Mesenchymal stem cell (in vitro differentiated cells and primary cell): ENCODE measurements around the gene JMJD8.

ENCODE experiments used
- DNase-seq: peaks from one replicate; pipeline ENCODE4 v3.0.0-alpha.2; 2013
- H2AFZ ChIP-seq: one replicate; pipeline ENCODE4 v1.6.1; 2013; ENCODE audit warnings: low read depth, mild to moderate bottlenecking, control low read depth, inconsistent platforms, low read length, moderate library complexity
- H2AK5ac ChIP-seq: 2 replicates; pipeline ENCODE4 v1.6.1; 2013; ENCODE audit warnings: low read length, moderate library complexity, mild to moderate bottlenecking, inconsistent platforms; ENCODE audit not compliant: severe bottlenecking
- H2BK120ac ChIP-seq: one replicate; pipeline ENCODE4 v1.6.1; 2013; ENCODE audit warnings: low read depth, mild to moderate bottlenecking, inconsistent platforms, low read length, moderate library complexity
- H2BK12ac ChIP-seq, 2 experiments: one replicate each; pipeline ENCODE4 v1.6.1; 2013; ENCODE audit warnings: inconsistent platforms in 2 of 2, low read length in 2 of 2, mild to moderate bottlenecking in 2 of 2, moderate library complexity in 2 of 2, control low read depth in 1 of 2
- H2BK15ac ChIP-seq: one replicate; pipeline ENCODE4 v1.6.1; 2013; ENCODE audit warnings: mild to moderate bottlenecking, low read depth, inconsistent platforms; ENCODE audit not compliant: poor library complexity, severe bottlenecking
- H2BK5ac ChIP-seq: 2 replicates; pipeline ENCODE4 v1.6.1; 2013; ENCODE audit warnings: low read depth, mild to moderate bottlenecking, low read length, control low read depth, inconsistent platforms; ENCODE audit not compliant: poor library complexity, severe bottlenecking
- H3K14ac ChIP-seq, 2 experiments: one replicate each; pipeline ENCODE4 v1.6.1; 2013; ENCODE audit warnings: inconsistent platforms in 2 of 2, low read length in 2 of 2, control low read depth in 1 of 2, mild to moderate bottlenecking in 1 of 2, moderate library complexity in 1 of 2
- H3K18ac ChIP-seq, 2 experiments: one replicate each; pipeline ENCODE4 v1.6.1; 2013; ENCODE audit warnings: inconsistent platforms in 2 of 2, low read length in 2 of 2, control low read depth in 1 of 2, low read depth in 1 of 2, mild to moderate bottlenecking in 1 of 2
- H3K23ac ChIP-seq, 2 experiments: one replicate each; pipeline ENCODE4 v1.6.1; 2013; ENCODE audit warnings: inconsistent platforms in 2 of 2, low read length in 2 of 2, mild to moderate bottlenecking in 2 of 2, moderate library complexity in 2 of 2, control low read depth in 1 of 2
- H3K27ac ChIP-seq: 2 replicates; pipeline ENCODE4 v1.5.1; 2013; ENCODE audit warnings: mild to moderate bottlenecking, moderate library complexity, low read length, control low read depth, inconsistent platforms; ENCODE audit not compliant: poor library complexity, severe bottlenecking
- H3K27me3 ChIP-seq, 2 experiments: 2 replicates each; pipeline versions ENCODE4 v1.6.1 to v1.7.0; 2013; ENCODE audit warnings: low read length in 2 of 2, mild to moderate bottlenecking in 2 of 2, moderate library complexity in 2 of 2, control low read depth in 1 of 2, inconsistent platforms in 1 of 2; ENCODE audit not compliant: control insufficient read depth in 1 of 2, insufficient read depth in 1 of 2
- H3K36me3 ChIP-seq, 2 experiments: 2 replicates each; pipeline versions ENCODE4 v1.6.1 to v1.7.0; 2013; ENCODE audit warnings: low read length in 2 of 2, control low read depth in 1 of 2, inconsistent platforms in 1 of 2, low read depth in 1 of 2, mild to moderate bottlenecking in 1 of 2; ENCODE audit not compliant: insufficient read depth in 2 of 2, control insufficient read depth in 1 of 2
- H3K4ac ChIP-seq, 2 experiments: one replicate each; pipeline ENCODE4 v1.6.1; 2013; ENCODE audit warnings: inconsistent platforms in 2 of 2, low read length in 2 of 2, mild to moderate bottlenecking in 2 of 2, moderate library complexity in 2 of 2, control low read depth in 1 of 2, low read depth in 1 of 2
- H3K4me1 ChIP-seq: 2 replicates; pipeline ENCODE4 v1.6.1; 2013; ENCODE audit warnings: low read depth, low read length, control low read depth; ENCODE audit not compliant: control insufficient read depth, insufficient read depth
- H3K4me2 ChIP-seq: 2 replicates; pipeline ENCODE4 v1.6.1; 2013; ENCODE audit warnings: low read length, mild to moderate bottlenecking, inconsistent platforms; ENCODE audit not compliant: poor library complexity, severe bottlenecking
- H3K4me3 ChIP-seq, 2 experiments: 2 replicates each; pipeline versions ENCODE4 v1.5.1 to v1.7.0; 2013; ENCODE audit warnings: low read length in 2 of 2, mild to moderate bottlenecking in 2 of 2, control low read depth in 1 of 2, low read depth in 1 of 2; ENCODE audit not compliant: insufficient read depth in 1 of 2
- H3K79me1 ChIP-seq: replicated peaks from 2 replicates; pipeline ENCODE4 v1.6.1; 2013; ENCODE audit warnings: mild to moderate bottlenecking, control low read depth, low read length, inconsistent platforms; ENCODE audit not compliant: poor library complexity, severe bottlenecking
- H3K9ac ChIP-seq: 2 replicates; pipeline ENCODE4 v1.7.0; 2013; ENCODE audit warnings: mild to moderate bottlenecking, low read length, moderate library complexity
- H3K9me3 ChIP-seq: 2 replicates; pipeline ENCODE4 v1.7.0; 2013; ENCODE audit warnings: mild to moderate bottlenecking, low read length; ENCODE audit not compliant: control insufficient read depth
- H4K8ac ChIP-seq: one replicate; pipeline ENCODE4 v1.6.1; 2013; ENCODE audit warnings: inconsistent platforms, mild to moderate bottlenecking, low read length, moderate library complexity
- H4K91ac ChIP-seq: one replicate; pipeline ENCODE4 v1.6.1; 2013; ENCODE audit warnings: mild to moderate bottlenecking, low read length, inconsistent platforms
- WGBS: methylation state at CpG from one replicate; pipeline ENCODE4 v1.1.7; 2013; ENCODE audit warnings: mixed read lengths; 5-methylcytosine and 5-hydroxymethylcytosine counted together

JMJD8 gene

DNA sequence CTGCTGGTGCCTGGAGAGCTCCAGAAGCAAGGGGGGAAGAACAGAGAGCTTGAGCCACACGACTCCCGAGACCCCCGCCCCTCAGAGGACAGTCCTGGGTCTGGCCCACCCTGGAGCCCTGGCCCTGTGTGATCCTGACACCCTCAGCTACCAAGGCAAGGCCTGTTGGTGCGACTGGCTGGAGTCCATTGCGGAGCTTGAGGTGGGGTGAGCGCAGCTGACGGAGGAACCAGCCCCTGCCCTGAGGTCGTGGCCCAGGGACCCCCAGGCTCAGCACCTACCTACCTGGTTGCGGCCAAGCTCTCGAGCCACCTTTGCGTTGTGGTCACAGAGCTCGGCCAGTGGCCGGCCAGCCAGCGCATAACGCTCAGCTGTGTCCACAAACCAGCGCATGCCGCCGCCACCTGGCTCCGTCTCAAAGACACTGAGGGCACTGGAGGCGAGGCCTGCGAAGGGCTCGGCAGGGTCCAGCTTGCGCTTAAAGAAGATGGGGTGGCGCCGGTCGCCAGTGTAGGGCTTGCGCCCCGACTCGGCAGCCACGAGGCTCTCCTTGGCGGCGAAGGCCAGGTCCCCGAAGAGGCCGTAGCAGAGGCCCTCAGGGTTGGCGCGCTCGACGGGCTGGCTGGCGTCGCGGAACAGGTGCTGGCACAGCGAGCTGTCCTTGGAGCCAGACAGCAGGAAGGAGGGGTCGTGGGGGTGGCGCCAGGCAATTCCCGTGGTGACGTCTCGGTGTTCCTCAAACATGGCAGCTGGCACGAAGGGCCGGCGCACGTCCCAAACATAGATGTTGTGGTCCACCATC is 2.5 kb upstream of the JMJD8 start:
- H3K9me3 ChIP-seq, result no peaks in the 10 kb centered on the region
- H3K36me3 ChIP-seq, result peaks cover 42 to 67% of the 10 kb centered on the region in 2 experiments
- H2BK5ac ChIP-seq, result no peak overlapping the region
- no peak overlapping the region for H4K8ac ChIP-seq
- H2BK15ac ChIP-seq, result no peak overlapping the region
- no peak overlapping the region for H3K18ac ChIP-seq
- no peak for DNase-seq
- H2BK120ac ChIP-seq, result no peak overlapping the region
- peaks cover 0 to 1% of the 10 kb centered on the region in 2 experiments for H3K27me3 ChIP-seq
- no peak overlapping the region for H2AK5ac ChIP-seq
- WGBS, result 96% methylated on average over 51 of the region's 51 CpGs
- no peak overlapping the region for H3K4me2 ChIP-seq
- peaks cover 45% of the 10 kb centered on the region for H3K79me1 ChIP-seq
- H3K23ac ChIP-seq, result no peak overlapping the region
- H3K4ac ChIP-seq, result no peak overlapping the region
- H2BK12ac ChIP-seq, result no peak overlapping the region
- no peak overlapping the region for H3K4me3 ChIP-seq
- H2AFZ ChIP-seq, result no peak overlapping the region
- H3K9ac ChIP-seq, result no peak overlapping the region
- no peak overlapping the region for H3K14ac ChIP-seq
- H3K27ac ChIP-seq, result no peak overlapping the region
- peak overlapping the region; percentile 21 for H4K91ac ChIP-seq
- H3K4me1 ChIP-seq, result peaks cover 60% of the 10 kb centered on the region

GRCh38 chr16:685967-686366 is 1.8 kb upstream of the JMJD8 start:
- WGBS, result 79% methylated on average over 10 of the region's 10 CpGs
- Histone ChIP-seq H3K9me3 (no peaks in the 10 kb centered on the region), H2BK15ac (peak overlapping the region; percentile 52), H3K9ac (no peak overlapping the region), H2AK5ac (no peak overlapping the region), H3K14ac (no peak overlapping the region), H2AFZ (no peak overlapping the region), H4K8ac (no peak overlapping the region), H3K27ac (no peak overlapping the region), H3K23ac (no peak overlapping the region), H2BK12ac (no peak overlapping the region), H3K18ac (no peak overlapping the region), H3K27me3 (no peaks in the 10 kb centered on the region), H3K79me1 (peaks cover 45% of the 10 kb centered on the region), H3K36me3 (peaks cover 47 to 74% of the 10 kb centered on the region in 2 experiments), H2BK120ac (no peak overlapping the region), H3K4ac (no peak overlapping the region), H3K4me1 (peaks cover 67% of the 10 kb centered on the region), H2BK5ac (no peak overlapping the region), H4K91ac (no peak overlapping the region), H3K4me2 (no peak overlapping the region), H3K4me3 (no peak overlapping the region)
- peak; percentile 43 for DNase-seq

DNA sequence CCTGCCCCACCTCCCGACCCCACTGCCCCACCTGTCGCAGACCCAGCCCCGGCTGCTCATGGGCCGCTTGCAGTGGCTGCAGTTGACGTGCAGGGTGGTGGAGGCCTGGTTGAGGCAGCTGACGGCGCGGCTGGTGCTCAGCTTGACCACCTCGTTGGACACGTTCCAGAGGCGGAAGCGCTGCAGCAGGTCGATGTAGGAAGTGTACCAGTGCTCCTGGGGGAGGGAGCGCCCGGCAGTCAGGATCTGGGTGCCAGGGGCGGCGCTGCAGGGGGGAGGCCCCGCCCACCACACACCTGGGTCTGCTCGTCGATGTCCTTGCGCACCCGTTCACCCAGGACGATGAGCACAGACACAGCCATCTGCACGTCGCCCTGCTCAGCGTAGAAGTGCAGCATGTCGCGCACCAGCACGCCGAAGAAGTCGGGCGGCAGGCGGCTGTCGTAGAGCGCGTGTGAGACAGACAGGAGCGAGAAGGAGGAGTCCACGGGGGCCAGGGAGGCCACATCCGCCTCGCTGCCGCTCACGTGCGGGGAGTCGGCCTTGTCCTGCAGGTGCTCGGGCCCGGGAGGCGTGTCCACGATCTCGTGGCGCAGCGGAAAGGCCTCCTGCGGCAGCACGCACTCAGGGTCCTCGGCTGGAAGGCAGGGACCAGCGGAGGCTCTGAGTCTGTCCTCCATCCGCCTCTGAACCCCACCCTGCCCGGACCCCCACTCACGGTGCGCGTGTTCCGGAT is 995 bp upstream of the JMJD8 start:
- Histone ChIP-seq H2BK15ac (no peak overlapping the region), H3K4ac (no peak overlapping the region), H2AK5ac (no peak overlapping the region), H3K9ac (no peak overlapping the region), H3K14ac (no peak overlapping the region), H4K8ac (peak overlapping the region; percentile 45), H3K27me3 (no peaks in the 10 kb centered on the region), H3K4me3 (peak overlapping the region in 1 of 2 experiments; percentile 53), H3K36me3 (peaks cover 47 to 74% of the 10 kb centered on the region in 2 experiments), H3K4me1 (peaks cover 65% of the 10 kb centered on the region), H2AFZ (no peak overlapping the region), H2BK12ac (no peak overlapping the region), H3K18ac (no peak overlapping the region), H3K4me2 (no peak overlapping the region), H3K9me3 (no peaks in the 10 kb centered on the region), H3K27ac (no peak overlapping the region), H2BK5ac (no peak overlapping the region), H3K23ac (no peak overlapping the region), H4K91ac (peak overlapping the region; percentile 64), H2BK120ac (no peak overlapping the region), H3K79me1 (peaks cover 45% of the 10 kb centered on the region)
- 96% methylated on average over 61 of the region's 61 CpGs for WGBS
- no peak for DNase-seq
